ENCODE results near the gene ELOB. TPM values are rescaled to one million over a fixed set of nuclear protein-coding genes. Genes with fewer than 3 reads are reported as not detected.

Gene ELOB
- total RNA-seq, 2 donors from 2014 or later: 264 to 272 TPM

- peaks cover 26% of the 10 kb centered on the region for H3K4me1 Mint-ChIP-seq
- H3K4me3 Mint-ChIP-seq: peak within 1 kb of the TSS; percentile 94
- Histone ChIP-seq H3K36me3 (ENCODE audit: control insufficient read depth, insufficient read depth, low read length) (peaks cover 27% of the 10 kb centered on the region), H3K4me1 (ENCODE audit: control insufficient read depth, insufficient read depth, low read length) (no peaks in the 10 kb centered on the region), H3K9me3 (ENCODE audit: control insufficient read depth, low read length) (no peaks in the 10 kb centered on the region), H3K4me3 (ENCODE audit: low read length) (peak within 1 kb of the TSS; percentile 94), H3K27me3 (ENCODE audit: control insufficient read depth, insufficient read depth, low read length, poor library complexity, severe bottlenecking) (no peaks in the 10 kb centered on the region), H3K9ac (ENCODE audit: extremely low read depth, low read length, poor library complexity, severe bottlenecking) (peak within 1 kb of the TSS; percentile 93), H3K27ac (ENCODE audit: low read depth, low read length) (peak within 1 kb of the TSS; percentile 99)
- no peaks in the 10 kb centered on the region for H3K27me3 Mint-ChIP-seq (ENCODE audit: insufficient read depth)
- H3K27ac Mint-ChIP-seq: peak within 1 kb of the TSS; percentile 99
- TF ChIP-seq, protein P1, sequence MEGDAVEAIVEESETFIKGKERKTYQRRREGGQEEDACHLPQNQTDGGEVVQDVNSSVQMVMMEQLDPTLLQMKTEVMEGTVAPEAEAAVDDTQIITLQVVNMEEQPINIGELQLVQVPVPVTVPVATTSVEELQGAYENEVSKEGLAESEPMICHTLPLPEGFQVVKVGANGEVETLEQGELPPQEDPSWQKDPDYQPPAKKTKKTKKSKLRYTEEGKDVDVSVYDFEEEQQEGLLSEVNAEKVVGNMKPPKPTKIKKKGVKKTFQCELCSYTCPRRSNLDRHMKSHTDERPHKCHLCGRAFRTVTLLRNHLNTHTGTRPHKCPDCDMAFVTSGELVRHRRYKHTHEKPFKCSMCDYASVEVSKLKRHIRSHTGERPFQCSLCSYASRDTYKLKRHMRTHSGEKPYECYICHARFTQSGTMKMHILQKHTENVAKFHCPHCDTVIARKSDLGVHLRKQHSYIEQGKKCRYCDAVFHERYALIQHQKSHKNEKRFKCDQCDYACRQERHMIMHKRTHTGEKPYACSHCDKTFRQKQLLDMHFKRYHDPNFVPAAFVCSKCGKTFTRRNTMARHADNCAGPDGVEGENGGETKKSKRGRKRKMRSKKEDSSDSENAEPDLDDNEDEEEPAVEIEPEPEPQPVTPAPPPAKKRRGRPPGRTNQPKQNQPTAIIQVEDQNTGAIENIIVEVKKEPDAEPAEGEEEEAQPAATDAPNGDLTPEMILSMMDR (conservative IDR thresholded peaks at IDR 0.05): no peak
- peak; percentile 98 for DNase-seq
- H3K9me3 Mint-ChIP-seq: no peaks in the 10 kb centered on the region
- WGBS, 2 experiments (ENCODE audit: insufficient coverage in 1 of 2, insufficient read length in 1 of 2): 0% methylated on average over 65 to 99 of the region's 99 CpGs
- peaks cover 49% of the 10 kb centered on the region for H3K36me3 Mint-ChIP-seq (ENCODE audit: low read depth)
Observed at GRCh38 chr16:2752035-2752849, 24.8 kb downstream of the ELOB start, which contains the start of gene SRRM2. SRRM2 (plus strand) TSS chr16:2752638; CDS start chr16:2756365, 3,727 bp downstream.

- peak overlapping the region; percentile 93 for H3K9ac ChIP-seq (ENCODE audit: extremely low read depth, low read length, poor library complexity, severe bottlenecking)
- peak overlapping the region; percentile 94 for H3K4me3 Mint-ChIP-seq
- TF ChIP-seq, protein P1 (conservative IDR thresholded peaks at IDR 0.05): no peak
- WGBS, 2 experiments (ENCODE audit: insufficient coverage in 1 of 2, insufficient read length in 1 of 2): 22 to 26% methylated on average over 21 to 23 of the region's 23 CpGs
- peak overlapping the region; percentile 99 for H3K27ac ChIP-seq (ENCODE audit: low read depth, low read length)
- H3K27me3 Mint-ChIP-seq (ENCODE audit: insufficient read depth): no peaks in the 10 kb centered on the region
- H3K9me3 ChIP-seq (ENCODE audit: control insufficient read depth, low read length): no peaks in the 10 kb centered on the region
- H3K27me3 ChIP-seq (ENCODE audit: control insufficient read depth, insufficient read depth, low read length, poor library complexity, severe bottlenecking): no peaks in the 10 kb centered on the region
- peaks cover 43% of the 10 kb centered on the region for H3K36me3 Mint-ChIP-seq (ENCODE audit: low read depth)
- H3K9me3 Mint-ChIP-seq: no peaks in the 10 kb centered on the region
- DNase-seq: peak; percentile 93
- peak overlapping the region; percentile 99 for H3K27ac Mint-ChIP-seq
- peak overlapping the region; percentile 83 for H3K4me3 ChIP-seq (ENCODE audit: low read length)
- H3K36me3 ChIP-seq (ENCODE audit: control insufficient read depth, insufficient read depth, low read length): peaks cover 21% of the 10 kb centered on the region
- no peaks in the 10 kb centered on the region for H3K4me1 ChIP-seq (ENCODE audit: control insufficient read depth, insufficient read depth, low read length)
- H3K4me1 Mint-ChIP-seq: peaks cover 26% of the 10 kb centered on the region
Observed at GRCh38 chr16:2751577-2752034, 25.5 kb downstream of the ELOB start.

DNA sequence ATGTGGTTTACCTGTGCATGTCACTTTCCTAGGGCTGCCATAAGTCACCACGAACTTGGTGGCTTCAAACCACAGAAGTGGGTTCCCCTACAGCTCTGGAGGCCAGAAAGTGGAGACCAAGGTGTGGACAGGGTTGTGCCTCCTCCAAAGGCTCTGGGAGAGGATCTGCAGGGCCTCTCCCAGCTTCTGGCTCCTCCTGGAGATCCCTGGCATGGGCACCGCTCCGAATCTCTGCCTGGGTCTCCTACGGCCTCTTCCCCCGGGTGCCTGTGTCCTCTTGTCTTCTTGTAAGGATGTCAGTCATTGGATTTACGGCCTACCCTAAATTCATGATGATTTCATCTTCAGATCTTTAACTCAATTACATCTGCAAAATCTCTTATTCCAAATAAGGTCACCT lies 27.1 kb downstream of the ELOB start:
- Mint-ChIP-seq H3K27me3 (ENCODE audit: insufficient read depth) (no peaks in the 10 kb centered on the region), H3K36me3 (ENCODE audit: low read depth) (peaks cover 29% of the 10 kb centered on the region), H3K27ac (no peak overlapping the region), H3K4me3 (no peak overlapping the region), H3K9me3 (no peaks in the 10 kb centered on the region), H3K4me1 (peaks cover 15% of the 10 kb centered on the region)
- H3K4me3 ChIP-seq (ENCODE audit: low read length): no peak overlapping the region
- H3K36me3 ChIP-seq (ENCODE audit: control insufficient read depth, insufficient read depth, low read length): peaks cover 6% of the 10 kb centered on the region
- no peaks in the 10 kb centered on the region for H3K4me1 ChIP-seq (ENCODE audit: control insufficient read depth, insufficient read depth, low read length)
- WGBS, 2 experiments (ENCODE audit: insufficient coverage in 1 of 2, insufficient read length in 1 of 2): 94 to 96% methylated on average over 6 of the region's 6 CpGs
- no peak for DNase-seq
- no peak overlapping the region for H3K27ac ChIP-seq (ENCODE audit: low read depth, low read length)
- H3K9me3 ChIP-seq (ENCODE audit: control insufficient read depth, low read length): no peaks in the 10 kb centered on the region
- H3K9ac ChIP-seq (ENCODE audit: extremely low read depth, low read length, poor library complexity, severe bottlenecking): no peak overlapping the region
- TF ChIP-seq, protein P1 (conservative IDR thresholded peaks at IDR 0.05): no peak
- H3K27me3 ChIP-seq (ENCODE audit: control insufficient read depth, insufficient read depth, low read length, poor library complexity, severe bottlenecking): no peaks in the 10 kb centered on the region

Measured in endodermal cell (in vitro differentiated cells).